Neural crest cell (in vitro differentiated cells): ENCODE measurements around the gene LZTR1. TPM values are rescaled to one million over a fixed set of nuclear protein-coding genes. Genes with fewer than 3 reads are reported as not detected.
"Not testable (repeated sequence)": the region's sequence is repeated elsewhere in the genome, so short reads cannot be mapped to it uniquely, and the experiment has no call there.

Experiments
- DNase-seq: peaks from one replicate; pipeline ENCODE4 v3.0.0; 2021; ENCODE audit warnings: low read depth, mixed read lengths, low spot score
- H3K27ac Mint-ChIP-seq: one replicate; pipeline ENCODE4 v1.8.0; 2021; ENCODE audit warnings: mild to moderate bottlenecking, mixed read lengths; ENCODE audit not compliant: unreplicated experiment
- H3K27me3 Mint-ChIP-seq: 2 replicates; pipeline ENCODE4 v1.8.0; 2021; ENCODE audit warnings: low read depth, mild to moderate bottlenecking, mixed read lengths
- H3K36me3 Mint-ChIP-seq: 2 replicates; pipeline ENCODE4 v1.8.0; 2021; ENCODE audit warnings: low read depth, mild to moderate bottlenecking, mixed read lengths
- H3K4me1 Mint-ChIP-seq: 2 replicates; pipeline ENCODE4 v1.8.0; 2021; ENCODE audit warnings: mixed read lengths
- H3K4me3 Mint-ChIP-seq: one replicate; pipeline ENCODE4 v1.8.0; 2021; ENCODE audit warnings: mild to moderate bottlenecking, mixed read lengths
- H3K9me3 Mint-ChIP-seq: 2 replicates; pipeline ENCODE4 v1.8.0; 2021; ENCODE audit warnings: mixed read lengths
- CTCF ChIP-seq: fragments of 200-600 bp; sonication (generic); conservative IDR thresholded peaks from 2 replicates; pipeline ENCODE4 v1.5.0; 2021; ENCODE audit warnings: antibody characterized with exemption, mild to moderate bottlenecking
- total RNA-seq: library from RNA; stranded (reverse); gene quantifications from 2 replicates; pipeline ENCODE4 v1.2.1, GENCODE V29; 2021

The LZTR1 gene
- total RNA-seq, 1 donor from 2014 or later: 94.5 TPM

GRCh38 chr22:21033895-21034294 is 51.8 kb downstream of the LZTR1 start:
- Mint-ChIP-seq H3K9me3 (no peaks in the 10 kb centered on the region), H3K4me3 (no peak overlapping the region), H3K27me3 (no peaks in the 10 kb centered on the region), H3K36me3 (no peaks in the 10 kb centered on the region), H3K4me1 (peaks cover 25% of the 10 kb centered on the region), H3K27ac (no peak overlapping the region)
- DNase-seq: no peak
- TF ChIP-seq CTCF: no peak

GRCh38 chr22:21034989-21035388 is 52.9 kb downstream of the LZTR1 start:
- no peaks in the 10 kb centered on the region for H3K9me3 Mint-ChIP-seq
- no peak for TF ChIP-seq CTCF

GRCh38 chr22:21038405-21038804 is 56.3 kb downstream of the LZTR1 start:
- H3K4me1 Mint-ChIP-seq: peaks cover 9% of the 10 kb centered on the region
- H3K27me3 Mint-ChIP-seq: no peaks in the 10 kb centered on the region
- no peak overlapping the region for H3K4me3 Mint-ChIP-seq
- peak overlapping the region; percentile 38 for H3K27ac Mint-ChIP-seq
- TF ChIP-seq CTCF: no peak
- H3K36me3 Mint-ChIP-seq: no peaks in the 10 kb centered on the region
- no peak for DNase-seq
- no peaks in the 10 kb centered on the region for H3K9me3 Mint-ChIP-seq

More at GRCh38 chr22:21034989-21035388, 52.9 kb downstream of the LZTR1 start:
- Mint-ChIP-seq H3K27me3 (no peaks in the 10 kb centered on the region), H3K4me3 (no peak overlapping the region), H3K4me1 (peaks cover 18% of the 10 kb centered on the region), H3K27ac (no peak overlapping the region), H3K36me3 (no peaks in the 10 kb centered on the region)
- no peak for DNase-seq

GRCh38 chr22:21039158-21039557 is 57.1 kb downstream of the LZTR1 start:
- peaks cover 15% of the 10 kb centered on the region for H3K4me1 Mint-ChIP-seq
- not testable (repeated sequence) for H3K27ac Mint-ChIP-seq, H3K36me3 Mint-ChIP-seq, H3K9me3 Mint-ChIP-seq, DNase-seq, H3K4me3 Mint-ChIP-seq, H3K27me3 Mint-ChIP-seq

GRCh38 chr22:21041937-21042336 is 59.8 kb downstream of the LZTR1 start:
- Mint-ChIP-seq H3K27ac (no peak overlapping the region), H3K36me3 (no peaks in the 10 kb centered on the region)

More at GRCh38 chr22:21041937-21042336, 59.8 kb downstream of the LZTR1 start:
- no peak for DNase-seq
- no peaks in the 10 kb centered on the region for H3K9me3 Mint-ChIP-seq
- no peak for TF ChIP-seq CTCF
- peaks cover 33% of the 10 kb centered on the region for H3K4me1 Mint-ChIP-seq
- H3K27me3 Mint-ChIP-seq: no peaks in the 10 kb centered on the region
- H3K4me3 Mint-ChIP-seq: no peak overlapping the region
